NOMO-1 treated with dmso at 0.1 percent for 144 hours (cell line): ENCODE data around the gene APAF1.

Experiments
- DNase-seq: peaks from one replicate; lab custom pipeline; 2025; ENCODE audit not compliant: unreplicated experiment; lab: John Stamatoyannopoulos, UW

The APAF1 gene

GRCh38 chr12:98725476-98726247, 80.6 kb downstream of the APAF1 start:
- DNase-seq, result no peak

DNA sequence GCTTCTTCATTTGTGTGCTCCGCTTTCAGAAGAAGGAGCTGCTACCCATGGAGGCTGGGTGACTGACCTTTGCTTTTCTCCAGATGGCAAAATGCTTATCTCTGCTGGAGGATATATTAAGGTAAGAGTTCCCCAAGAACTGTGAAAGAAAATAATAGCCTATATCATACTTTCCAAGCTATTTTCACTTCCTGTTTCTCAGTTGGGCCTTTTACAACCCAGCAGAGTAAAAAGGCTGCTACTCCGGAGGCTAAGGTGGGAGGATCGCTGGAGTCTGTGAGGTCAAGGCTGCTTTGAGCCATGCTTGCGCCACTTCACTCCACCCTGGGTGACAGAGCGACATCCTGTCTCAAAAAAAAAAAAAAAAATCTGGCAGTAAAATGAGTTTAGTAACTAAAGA, 82.1 kb downstream of the APAF1 start:
- DNase-seq, result no peak

DNA sequence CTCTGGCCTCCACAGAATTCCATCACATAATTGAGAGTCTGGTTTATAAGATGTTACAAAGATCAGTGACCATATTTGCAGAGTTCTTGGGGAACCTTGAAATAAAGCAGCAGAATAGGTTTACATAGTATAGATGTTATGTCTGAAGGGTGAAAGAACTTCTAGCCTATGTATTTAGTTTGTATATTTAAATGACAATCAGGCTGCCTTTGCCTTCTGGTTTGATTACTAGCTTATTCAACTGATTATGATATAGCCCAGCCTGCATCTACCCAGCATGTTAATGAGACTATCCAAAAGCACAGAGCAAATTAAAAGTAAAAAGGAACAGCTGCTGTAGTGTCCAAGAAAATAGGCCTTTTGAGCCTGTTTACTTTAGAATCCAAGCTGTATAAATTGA, 85.3 kb downstream of the APAF1 start:
- DNase-seq, result no peak

DNA sequence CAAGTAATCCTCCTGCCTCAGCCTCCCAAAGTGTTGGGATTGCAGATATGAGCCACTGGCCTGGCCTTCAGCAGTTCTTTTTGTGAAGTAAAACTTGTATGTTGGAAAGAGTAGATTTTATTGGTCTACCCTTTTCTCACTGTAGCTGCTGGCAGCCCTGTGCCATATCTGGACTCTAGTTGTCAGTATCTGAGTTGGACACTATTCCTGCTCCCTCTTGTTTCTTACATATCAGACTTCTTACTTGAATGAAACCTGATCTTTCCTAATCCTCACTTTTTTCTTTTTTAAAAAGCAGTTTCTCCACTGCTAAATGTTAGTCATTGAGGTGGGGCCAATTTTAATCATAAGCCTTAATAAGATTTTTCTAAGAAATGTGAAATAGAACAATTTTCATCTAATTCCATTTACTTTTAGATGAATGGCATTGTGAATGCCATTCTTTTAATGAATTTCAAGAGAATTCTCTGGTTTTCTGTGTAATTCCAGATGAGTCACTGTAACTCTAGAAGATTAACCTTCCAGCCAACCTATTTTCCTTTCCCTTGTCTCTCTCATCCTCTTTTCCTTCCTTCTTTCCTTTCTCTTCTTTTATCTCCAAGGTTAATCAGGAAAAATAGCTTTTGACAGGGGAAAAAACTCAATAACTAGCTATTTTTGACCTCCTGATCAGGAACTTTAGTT, 88.7 kb downstream of the APAF1 start:
- DNase-seq, result no peak

DNA sequence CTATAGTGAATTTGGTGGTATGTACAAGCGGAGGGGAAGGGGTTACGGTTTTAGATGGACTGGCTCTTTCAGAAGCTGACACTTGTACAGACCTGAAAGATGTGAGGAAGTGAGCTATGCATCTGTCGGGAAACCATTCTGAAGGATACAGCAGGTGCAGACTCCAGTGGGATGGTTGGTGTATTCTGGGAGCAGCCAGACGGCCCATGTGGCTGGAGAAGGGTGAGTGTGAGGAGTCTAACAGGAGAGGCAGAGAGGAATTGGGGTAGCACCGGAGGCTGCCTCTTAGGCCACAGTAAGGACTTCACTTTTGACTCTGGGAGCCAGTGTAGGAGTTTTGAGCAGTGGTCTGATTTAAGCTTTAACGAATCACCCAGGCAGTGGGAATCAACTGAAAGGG, 90.7 kb downstream of the APAF1 start:
- no peak for DNase-seq

DNA sequence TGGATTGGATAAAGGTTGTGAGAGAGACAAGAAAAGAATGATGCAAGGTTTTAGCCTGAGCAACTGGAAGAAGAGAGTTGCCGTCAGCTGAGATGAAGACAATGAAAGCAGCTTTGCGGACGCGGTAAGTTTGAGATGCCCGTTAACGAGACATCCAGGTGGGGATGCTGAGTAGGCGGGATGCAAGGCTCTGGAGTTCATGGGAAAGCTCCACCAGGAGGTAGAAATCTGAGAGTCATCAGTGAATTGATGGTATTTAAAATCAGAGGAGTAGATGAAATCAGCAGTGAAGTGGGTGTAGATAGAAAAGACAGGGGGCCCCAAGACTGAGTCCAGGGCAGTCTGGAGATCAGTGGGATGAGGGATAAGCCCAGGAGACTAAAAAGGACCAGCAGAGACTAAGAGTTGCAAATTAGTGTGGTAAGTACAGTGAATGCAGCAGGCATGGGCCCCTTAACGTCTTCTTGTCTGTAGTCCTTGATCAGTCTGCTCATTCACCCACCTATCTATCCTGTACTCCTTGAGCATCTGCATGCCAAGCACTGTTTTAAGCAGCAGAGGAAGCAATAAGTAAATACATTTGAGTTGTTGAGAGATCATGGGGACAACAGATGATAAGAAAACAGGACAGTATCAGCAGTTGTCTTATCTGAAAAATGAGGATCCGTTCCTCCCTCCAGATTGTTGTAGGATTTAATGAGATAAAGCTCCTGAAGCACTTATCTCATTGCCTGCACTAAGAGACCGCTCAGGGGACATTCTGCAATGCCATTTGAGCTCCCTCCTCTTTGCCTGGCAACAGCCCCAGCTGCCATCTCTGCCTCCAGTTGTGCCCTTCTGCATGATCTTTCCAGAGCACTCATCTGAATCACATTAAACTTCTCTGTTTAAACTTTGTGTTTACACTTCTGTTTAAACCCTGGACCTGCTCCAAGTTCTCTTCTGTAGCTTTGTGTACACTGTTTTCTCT, 91.5 kb downstream of the APAF1 start:
- DNase-seq, result no peak

DNA sequence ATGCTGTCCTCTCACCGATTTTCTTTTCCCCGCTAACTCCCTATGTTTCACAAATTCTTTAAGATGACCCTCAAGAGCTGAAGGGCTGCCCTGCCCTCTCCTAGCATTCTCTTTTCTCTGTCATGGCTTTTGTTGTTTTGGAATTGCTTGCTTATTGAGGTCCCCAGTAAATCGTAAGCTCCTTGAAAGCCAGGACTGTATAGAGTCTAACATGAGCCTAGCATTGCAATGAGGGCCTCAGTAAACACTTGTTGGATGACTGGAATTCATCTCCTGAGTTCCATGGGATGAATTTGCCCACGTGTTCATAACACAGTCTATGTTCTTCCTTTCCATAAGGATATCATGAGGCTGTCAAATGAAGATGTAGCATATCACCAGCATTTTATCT, 92.2 kb downstream of the APAF1 start:
- no peak for DNase-seq

GRCh38 chr12:98738002-98738401, 92.9 kb downstream of the APAF1 start:
- no peak for DNase-seq

DNA sequence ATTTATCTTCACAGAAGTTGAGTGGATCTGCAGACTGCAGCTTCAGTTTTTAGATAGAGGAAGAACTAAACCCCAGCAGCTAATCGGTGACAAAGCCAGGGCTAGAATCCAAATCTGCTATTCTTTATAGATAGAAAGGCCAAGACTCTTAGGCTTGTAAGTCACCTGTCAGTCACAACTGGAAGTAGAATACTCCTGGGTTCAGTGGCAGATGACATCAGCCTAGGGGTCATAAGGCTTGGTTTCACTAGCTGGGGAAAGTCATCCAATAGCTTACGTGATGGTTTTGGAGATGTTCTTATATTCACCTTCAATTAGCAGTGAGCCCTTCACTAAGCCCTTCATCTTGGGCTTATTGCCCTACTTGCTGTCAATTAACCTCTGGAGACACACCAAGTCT, 93.4 kb downstream of the APAF1 start:
- DNase-seq, result no peak

- no peak for DNase-seq
Observed at GRCh38 chr12:98740751-98741150, 95.7 kb downstream of the APAF1 start.

- no peak for DNase-seq
Observed at GRCh38 chr12:98741196-98741555, 96.1 kb downstream of the APAF1 start.

DNA sequence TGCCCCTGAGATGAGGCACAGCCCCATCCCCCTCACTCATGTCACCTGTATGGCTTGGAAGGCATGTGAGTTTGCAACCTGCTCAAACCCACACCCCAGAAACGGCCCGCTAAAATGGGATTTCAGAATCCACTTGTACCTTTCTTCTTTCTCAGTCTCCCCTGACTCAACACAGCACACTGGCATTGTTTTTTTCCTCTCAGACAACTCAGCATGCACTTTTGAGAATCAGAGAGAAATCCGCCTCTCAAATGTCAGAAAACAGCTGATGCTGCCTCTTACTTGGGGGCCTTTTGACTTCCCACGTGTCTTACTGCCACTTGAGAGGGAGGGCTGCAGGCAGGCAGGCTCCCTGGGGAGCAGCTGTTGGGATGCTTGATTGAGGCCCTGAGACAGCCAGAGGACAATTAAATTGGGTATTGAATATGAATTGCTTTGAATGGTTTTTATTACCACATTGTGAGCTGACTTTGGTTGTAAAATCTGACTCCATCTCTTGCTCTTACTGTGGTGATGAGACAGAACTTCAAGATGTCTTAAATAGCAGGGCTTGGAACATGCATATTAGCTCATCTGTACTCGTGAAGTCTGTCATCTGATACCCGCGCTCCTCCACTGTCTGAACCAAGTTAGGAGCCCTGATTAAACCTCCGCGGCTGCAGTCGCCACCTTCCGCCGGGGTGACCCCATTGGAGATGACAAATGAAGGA, 96.6 kb downstream of the APAF1 start:
- no peak for DNase-seq

DNA sequence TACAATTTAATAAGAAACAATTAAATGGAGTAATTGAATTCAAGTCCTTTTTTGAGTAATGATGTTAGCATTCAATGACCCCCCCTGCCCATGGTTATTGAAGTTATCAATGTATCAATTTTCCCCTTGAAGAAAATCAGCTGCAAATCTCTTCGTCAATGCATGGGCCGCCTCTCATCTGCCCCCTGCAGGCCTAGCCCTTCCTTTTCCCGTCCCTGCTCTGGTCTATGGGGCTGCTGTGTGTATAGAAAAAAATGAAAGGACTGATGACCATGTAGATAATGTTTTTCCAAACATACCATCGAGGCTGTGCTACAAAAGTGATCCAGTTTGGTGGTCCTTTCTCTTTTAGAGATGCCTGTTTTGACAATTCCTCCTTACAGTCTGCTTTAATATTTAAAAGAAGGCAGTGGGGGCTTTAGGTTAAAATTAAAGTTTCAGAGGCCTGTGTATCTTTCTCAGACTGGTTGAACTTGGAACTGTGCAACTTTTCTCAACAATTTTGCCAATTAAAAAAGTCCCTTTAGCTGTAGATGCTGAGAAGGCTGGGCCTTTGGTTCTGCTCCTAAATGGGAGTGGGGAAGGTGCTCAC, 98.4 kb downstream of the APAF1 start:
- peak; percentile 22 for DNase-seq

DNA sequence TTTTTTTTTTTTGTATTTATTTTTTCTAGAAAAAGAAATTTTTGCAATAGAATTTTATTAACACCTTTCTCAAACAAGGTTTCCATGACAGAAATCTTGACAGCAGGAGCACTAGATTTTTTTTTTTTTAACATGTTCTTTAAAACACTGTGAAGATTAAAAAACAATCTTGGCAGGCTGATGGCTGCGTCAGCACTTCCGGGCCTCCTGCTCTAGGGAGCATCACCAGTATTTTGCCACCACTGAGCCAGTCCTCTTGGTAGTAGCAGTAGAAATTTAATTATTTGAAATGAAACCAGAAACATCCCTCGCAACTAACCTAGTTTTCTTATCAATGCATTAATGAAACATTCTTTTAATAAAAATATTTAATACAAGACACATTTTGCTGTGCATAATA, 99.6 kb downstream of the APAF1 start:
- no peak for DNase-seq

- no peak for DNase-seq
Observed at GRCh38 chr12:98745578-98746391, 100.7 kb downstream of the APAF1 start.

DNA sequence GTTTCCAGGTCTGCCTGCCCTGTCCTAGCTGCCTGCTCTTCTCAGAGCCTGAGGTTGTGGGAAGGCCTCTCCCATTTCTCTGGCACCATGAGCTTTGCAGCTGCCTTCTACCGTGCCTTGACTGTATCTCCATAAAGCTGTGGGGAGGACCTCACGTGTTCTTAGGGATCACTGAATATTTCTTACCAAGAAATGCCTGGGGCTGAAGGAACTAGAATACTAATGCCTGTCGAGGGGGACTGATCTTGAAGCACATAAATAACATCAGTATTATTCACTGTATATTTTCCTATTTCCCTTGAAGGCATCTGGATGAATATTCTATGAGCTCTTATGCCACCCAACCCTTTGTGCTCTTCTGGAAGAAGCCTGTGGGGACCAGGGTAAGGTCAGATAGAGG, 103.4 kb downstream of the APAF1 start:
- no peak for DNase-seq

DNA sequence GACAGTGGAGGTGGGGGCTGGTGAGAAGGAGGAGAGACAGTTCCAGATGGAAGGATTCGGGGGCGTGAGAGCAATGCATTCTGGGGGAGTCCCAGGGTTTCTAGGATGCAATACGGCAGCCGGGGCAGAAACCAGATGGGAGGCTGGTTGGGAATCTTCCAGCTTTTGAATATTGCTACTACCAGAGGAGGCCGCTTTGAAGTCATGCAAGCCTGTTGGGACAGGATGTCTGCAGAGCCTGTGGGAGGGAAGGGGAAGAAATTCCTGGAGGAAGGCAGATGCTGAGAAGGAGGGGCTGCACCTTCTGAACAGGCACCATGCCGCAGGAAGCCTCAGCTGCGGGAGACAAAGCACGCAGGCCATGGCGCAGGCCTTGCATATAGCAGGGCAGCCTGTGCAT, 105.4 kb downstream of the APAF1 start:
- DNase-seq, result no peak

DNA sequence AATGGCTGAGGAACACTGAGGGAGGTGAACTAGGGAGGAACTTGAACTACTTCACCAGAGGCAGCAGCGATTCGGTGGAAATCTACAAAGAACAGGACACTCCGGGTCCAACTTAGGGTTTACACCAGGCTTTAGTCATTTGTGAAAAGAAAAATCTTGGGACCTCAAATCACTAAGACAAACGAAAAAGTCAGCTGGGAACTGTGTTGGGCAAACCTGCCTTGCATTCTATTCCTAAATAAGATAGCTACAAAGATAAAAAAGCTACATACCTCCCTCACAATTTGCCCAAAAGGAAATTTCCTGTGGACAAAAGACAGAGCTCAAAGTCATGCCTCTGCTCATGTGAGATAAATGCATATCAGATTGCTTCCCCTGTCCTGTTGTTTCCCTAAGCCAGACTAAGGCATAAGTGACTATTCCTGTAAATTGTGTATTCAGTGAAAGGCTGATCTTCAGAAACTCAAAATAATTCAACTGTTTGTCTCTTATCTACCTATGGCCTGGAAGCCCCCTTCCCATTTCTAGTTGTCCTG, 106.6 kb downstream of the APAF1 start:
- DNase-seq, result no peak

DNA sequence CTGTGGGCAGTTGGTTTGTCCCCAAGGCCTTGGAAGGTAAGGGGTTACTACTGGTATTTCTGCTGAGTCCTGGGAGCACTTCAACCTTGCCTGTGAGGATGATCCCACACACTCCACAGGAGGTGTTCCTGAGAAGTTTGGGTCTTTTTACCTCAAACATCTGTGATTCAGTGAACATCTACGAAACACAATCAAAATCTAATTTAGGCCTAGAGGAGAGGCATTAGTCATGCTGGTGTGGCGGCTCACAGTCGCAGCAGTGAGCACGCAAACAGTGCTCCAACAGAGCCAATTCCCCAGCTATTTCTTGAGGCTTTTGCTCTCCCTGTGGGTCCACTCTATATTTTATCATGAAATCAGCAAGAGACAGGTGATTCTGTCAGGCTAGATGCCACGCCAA, 107.6 kb downstream of the APAF1 start:
- DNase-seq, result no peak

- DNase-seq, result no peak
Observed at GRCh38 chr12:98754095-98754494, 109.0 kb downstream of the APAF1 start.
